GM18873 (cell line): ENCODE results near the gene ZNF446.
"Not testable (repeated sequence)": the region's sequence is repeated elsewhere in the genome, so short reads cannot be mapped to it uniquely, and the experiment has no call there.

Experiments
- ATAC-seq: cut with Tn5 transposase; IDR thresholded peaks from one replicate; pipeline ENCODE4 v1.9.1; 2021; ENCODE audit warnings: mild to moderate bottlenecking, moderate library complexity, moderate number of reproducible peaks; ENCODE audit not compliant: unreplicated experiment, low FRiP score

ZNF446 gene

GRCh38 chr19:58498316-58499020 is 22.3 kb downstream of the ZNF446 start:
- peak; percentile 3 for ATAC-seq

DNA sequence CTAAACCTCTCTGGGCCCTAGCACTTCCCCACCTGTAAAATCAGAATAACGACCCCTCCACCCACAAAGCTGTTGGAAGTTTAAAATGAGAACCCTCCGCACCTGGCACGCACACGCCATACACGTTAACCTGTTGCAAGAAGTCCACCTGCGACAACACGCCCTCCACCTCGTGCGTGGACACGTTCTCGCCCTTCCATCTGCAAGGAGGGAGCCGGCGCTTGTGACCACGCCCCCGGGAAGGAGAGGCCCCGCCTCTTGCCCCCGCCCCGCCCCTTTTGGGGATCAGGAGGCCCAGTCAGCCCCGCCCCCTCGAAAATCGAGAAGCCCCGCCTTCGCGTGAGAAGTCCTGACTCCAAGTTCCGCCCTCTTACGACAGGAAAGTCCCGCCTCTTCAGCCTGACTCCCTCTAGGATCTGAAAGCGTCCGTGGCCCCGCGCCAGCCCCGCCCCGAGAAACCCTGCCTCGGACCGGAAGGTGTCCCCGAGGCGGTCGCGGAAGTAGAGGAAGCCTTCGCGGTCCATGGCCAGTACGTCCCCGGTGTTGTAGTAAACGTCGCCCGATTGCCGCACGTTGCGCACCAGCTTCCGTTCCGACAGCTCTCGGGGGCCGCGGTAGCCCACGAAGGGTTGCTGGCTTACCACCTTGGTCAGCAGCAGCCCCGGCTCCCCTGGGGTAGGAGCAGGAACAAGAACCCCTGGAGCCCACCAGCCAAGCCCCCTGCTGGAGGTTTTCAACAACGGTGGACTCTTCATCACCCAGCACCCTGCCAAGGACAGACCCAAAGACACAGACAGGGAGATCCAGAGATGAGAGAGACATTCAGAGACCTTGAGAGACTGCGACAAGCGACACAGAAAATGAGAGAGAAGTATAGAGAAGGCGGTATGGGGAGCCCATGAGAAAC is 23.1 kb downstream of the ZNF446 start:
- peak; percentile 77 for ATAC-seq

GRCh38 chr19:58500242-58500641 is 24.1 kb downstream of the ZNF446 start:
- ATAC-seq = no peak

DNA sequence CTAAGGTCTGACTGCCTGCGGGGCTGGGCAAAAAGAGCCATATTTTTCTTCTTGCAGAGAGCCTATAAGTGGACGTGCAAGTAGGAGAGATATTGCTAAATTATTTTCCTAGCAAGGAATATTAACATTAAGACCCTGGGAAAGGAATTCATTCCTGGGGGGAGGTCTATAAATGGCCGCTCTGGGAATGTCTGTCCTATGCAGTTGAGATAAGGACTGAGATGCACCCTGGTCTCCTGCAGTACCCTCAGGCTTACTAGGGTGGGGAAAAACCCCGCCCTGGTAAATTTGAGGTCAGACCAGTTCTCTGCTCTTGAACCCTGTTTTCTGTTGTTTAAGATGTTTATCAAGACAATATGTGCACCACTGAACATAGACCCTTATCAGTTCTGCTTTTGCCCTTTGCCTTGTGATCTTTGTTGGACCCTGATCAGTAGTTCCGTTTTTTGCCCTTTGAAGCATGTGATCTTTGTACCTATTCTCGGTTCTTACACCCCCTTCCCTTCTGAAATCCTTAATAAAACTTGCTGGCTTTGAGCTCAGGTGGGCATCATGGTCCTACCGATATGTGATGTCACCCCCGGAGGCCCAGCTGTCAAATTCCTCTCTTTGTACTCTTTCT is 31.6 kb downstream of the ZNF446 start:
- ATAC-seq = not testable (repeated sequence)

DNA sequence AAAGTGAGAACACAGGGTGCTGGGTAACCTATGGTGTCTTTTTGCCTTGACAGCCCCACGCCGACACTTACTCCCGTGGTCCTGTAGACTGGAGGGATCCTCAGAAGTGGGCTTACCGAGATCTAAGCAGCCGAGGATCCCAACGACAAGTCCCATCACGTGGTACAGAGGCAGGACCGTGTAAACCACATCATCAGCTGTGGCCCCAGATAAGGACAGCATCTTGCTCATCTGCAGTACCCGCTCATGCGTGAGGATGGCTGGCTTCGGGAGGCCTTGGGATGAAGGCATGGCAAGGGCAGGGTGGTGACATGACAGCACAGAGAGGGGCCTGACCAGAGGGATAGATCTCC is 33.6 kb downstream of the ZNF446 start:
- no peak for ATAC-seq

DNA sequence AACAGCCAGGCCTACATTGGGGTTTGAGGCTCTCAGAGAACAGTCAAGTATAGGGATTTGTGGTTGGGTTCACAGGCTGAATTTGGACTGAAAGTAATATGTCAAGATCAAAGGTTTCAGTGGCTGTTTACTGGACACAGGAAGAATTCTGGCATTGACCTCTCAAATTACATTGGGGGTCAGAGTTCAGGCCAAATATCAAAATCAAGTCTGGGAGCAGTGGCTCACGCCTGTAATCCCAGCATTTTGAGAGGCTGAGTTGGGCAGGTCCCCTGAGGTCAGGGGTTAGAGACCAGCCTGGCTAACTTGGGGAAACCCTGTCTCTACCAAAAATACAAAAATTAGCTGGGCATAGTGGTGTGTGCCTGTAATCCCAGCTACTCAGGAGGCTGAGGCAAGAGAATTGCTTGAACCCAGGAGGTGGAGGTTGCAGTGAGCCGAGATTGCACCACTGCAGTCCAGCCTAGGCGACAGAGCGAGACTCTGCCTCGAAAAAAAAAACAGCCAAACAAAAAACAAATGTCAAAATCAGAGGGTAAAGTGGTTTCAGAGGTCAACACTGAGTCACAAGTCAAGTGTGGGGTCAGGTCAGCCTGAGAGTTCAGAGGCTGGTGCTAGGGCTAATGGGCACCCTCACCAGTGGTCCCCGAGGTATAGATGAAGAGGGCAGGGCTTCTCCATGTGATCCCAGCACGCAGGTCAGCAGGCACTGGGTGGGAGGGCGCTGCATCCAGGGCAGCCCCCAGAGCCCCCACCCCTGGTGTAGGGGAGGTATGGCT is 34.1 kb downstream of the ZNF446 start:
- ATAC-seq = no peak

DNA sequence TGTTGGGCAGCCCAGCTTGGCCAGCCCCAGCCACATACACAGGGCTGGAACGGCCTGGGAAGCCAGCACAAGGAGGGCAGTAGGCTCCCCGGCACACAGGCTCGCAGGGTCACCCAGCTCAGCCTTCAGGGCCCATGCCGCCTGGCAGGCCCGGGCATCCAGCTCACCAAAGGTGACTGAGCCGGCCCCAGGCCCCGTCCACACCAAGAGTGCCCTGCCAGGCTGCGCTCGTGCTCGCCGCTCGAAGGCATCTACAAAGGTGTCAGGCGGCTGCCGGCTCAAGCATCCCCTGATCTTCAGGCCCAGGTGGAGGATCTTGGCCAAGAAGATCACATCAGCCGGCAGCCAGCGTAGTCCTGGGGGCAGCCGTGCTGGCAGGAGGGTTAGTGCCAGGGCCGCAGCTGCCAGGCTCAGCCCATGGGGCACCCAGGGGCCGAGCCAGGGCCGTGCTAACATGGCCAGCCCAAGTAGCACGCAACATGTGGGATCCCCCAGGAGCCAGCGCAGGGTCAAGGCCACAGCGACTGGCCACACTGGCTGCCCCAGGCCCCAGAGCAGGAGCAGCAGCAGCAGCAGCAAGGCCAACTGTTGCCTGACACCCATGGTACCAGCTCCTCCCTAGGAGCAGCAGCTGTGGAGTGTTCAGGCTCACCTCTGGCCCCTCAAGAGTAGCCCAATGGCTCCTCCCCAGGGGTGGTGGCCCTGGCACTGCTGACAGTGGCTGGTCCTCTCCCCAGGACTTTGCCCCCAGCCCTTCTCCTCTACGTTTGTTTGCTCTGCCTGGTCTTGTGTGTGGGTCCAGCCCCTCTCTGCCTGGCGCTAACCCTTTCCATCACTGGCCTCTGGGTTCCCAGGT is 35.4 kb downstream of the ZNF446 start, which contains the start of gene SLC27A5:
TSS of gene SLC27A5 (minus strand) at position 640 of the 856 bp plus-strand sequence. CDS start at position 603, 37 bp downstream.
- no peak for ATAC-seq

DNA sequence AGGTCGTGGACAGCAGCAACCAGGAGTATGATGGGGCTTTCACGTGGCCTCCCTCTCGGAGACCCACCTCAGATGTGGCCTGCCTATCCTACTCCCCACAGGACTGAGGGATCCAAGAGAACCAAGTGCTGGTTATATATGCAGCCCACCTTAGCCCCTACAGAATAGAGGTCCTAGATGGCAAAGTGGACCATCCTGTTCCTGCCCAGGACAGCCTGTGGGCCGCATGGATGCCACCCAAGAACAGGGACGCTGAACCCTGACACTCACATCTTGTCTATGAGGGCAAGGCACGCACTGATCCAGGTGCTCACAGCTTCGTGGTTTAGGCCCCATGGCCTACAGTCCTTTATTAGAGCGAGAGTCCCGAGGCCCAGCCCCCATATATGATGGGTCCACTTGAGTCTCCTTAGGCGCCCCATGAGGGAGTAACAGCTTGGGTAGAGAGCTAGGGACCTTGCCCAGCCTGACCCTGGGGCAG is 37.1 kb downstream of the ZNF446 start:
- ATAC-seq = no peak

GRCh38 chr19:58513694-58514563 is 37.8 kb downstream of the ZNF446 start:
- peak; percentile 43 for ATAC-seq

- ATAC-seq = no peak
Measured at GRCh38 chr19:58514564-58515022, 38.4 kb downstream of the ZNF446 start.

DNA sequence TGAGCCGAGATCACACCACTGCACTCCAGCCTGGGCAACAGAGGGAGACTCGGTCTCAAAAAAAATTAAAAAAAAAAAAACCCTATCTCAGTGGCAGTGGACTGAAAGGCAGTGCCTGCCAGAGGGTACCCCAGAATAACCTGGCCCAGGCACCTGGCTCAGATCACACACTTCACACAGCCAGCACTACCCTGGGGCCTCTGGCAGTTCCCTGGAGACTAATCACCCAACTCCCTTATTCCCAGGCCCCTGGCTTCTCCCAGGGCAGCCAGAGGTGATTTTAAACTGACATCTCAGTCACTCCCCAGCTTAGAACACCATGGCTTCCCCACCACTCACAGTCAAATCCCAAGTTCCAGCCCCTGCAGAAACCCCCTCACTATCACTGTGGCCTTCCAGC is 39.1 kb downstream of the ZNF446 start:
- no peak for ATAC-seq

- ATAC-seq = no peak
Measured at GRCh38 chr19:58516246-58516836, 40.2 kb downstream of the ZNF446 start.

GRCh38 chr19:58516964-58517833 is 41.0 kb downstream of the ZNF446 start:
- no peak for ATAC-seq

GRCh38 chr19:58518256-58519086 is 42.3 kb downstream of the ZNF446 start:
- ATAC-seq = no peak

- no peak for ATAC-seq
Measured at GRCh38 chr19:58519087-58519354, 42.9 kb downstream of the ZNF446 start.
